Liver (tissue), 9 donors: ENCODE measurements around the gene TIMP3. TPM values are rescaled to one million over a fixed set of nuclear protein-coding genes. Genes with fewer than 3 reads are reported as not detected.
"Not testable (repeated sequence)": the region's sequence is repeated elsewhere in the genome, so short reads cannot be mapped to it uniquely, and the experiment has no call there.

Source experiments
- DNase-seq: peaks from one replicate; pipeline ENCODE4 v3.0.0-alpha.2; 2017; ENCODE audit warnings: low spot score
- H3K27ac ChIP-seq, 2 donors: one replicate each; pipeline ENCODE4 v1.7.0; 2013; ENCODE audit warnings: inconsistent platforms in 2 of 2, low read length in 2 of 2, control low read depth in 1 of 2, low read depth in 1 of 2, mild to moderate bottlenecking in 1 of 2
- H3K27me3 ChIP-seq, 4 donors: one replicate each; pipeline versions ENCODE4 v1.6.1 to v1.7.0; 2013; ENCODE audit warnings: low read length in 3 of 4, inconsistent platforms in 1 of 4, mild to moderate bottlenecking in 1 of 4, moderate library complexity in 1 of 4; ENCODE audit not compliant: control insufficient read depth in 4 of 4, insufficient read depth in 4 of 4
- H3K36me3 ChIP-seq, 4 donors: one replicate each; pipeline versions ENCODE4 v1.6.1 to v1.7.0; 2013; ENCODE audit warnings: low read length in 3 of 4, mild to moderate bottlenecking in 3 of 4, low read depth in 1 of 4, moderate library complexity in 1 of 4; ENCODE audit not compliant: control insufficient read depth in 4 of 4, insufficient read depth in 3 of 4
- H3K4me1 ChIP-seq, 4 donors: one replicate each; pipeline versions ENCODE4 v1.6.1 to v1.7.0; 2013; ENCODE audit warnings: low read length in 3 of 4, mild to moderate bottlenecking in 3 of 4, moderate library complexity in 1 of 4; ENCODE audit not compliant: control insufficient read depth in 4 of 4, insufficient read depth in 4 of 4
- H3K4me3 ChIP-seq, 3 donors: one replicate each; pipeline versions ENCODE4 v1.6.1 to v1.7.0; 2013; ENCODE audit warnings: low read length in 3 of 3, control low read depth in 1 of 3, low read depth in 1 of 3, mild to moderate bottlenecking in 1 of 3
- H3K9ac ChIP-seq, 2 donors: one replicate each; pipeline ENCODE4 v1.7.0; 2013; ENCODE audit warnings: low read length in 2 of 2, mild to moderate bottlenecking in 2 of 2, moderate library complexity in 2 of 2, control low read depth in 1 of 2, low read depth in 1 of 2
- H3K9me3 ChIP-seq, 4 donors: one replicate each; pipeline versions ENCODE4 v1.6.1 to v1.7.0; 2013; ENCODE audit warnings: low read length in 3 of 4; ENCODE audit not compliant: control insufficient read depth in 4 of 4
- EGR1 ChIP-seq, 2 donors: IDR thresholded peaks; 2 replicates each; pipeline ENCODE4 v1.6.1; 2016 to 2018; ENCODE audit warnings: antibody characterized with exemption in 2 of 2, low read depth in 2 of 2
- FOXA1 ChIP-seq: IDR thresholded peaks from 2 replicates; pipeline ENCODE4 v1.6.1; 2016; ENCODE audit warnings: antibody characterized with exemption
- FOXA2 ChIP-seq: IDR thresholded peaks from 2 replicates; pipeline ENCODE4 v1.6.1; 2016; ENCODE audit warnings: antibody characterized with exemption
- GABPA ChIP-seq, 2 donors: IDR thresholded peaks in 1 of 2; conservative IDR thresholded peaks in 1 of 2; 2 replicates each; pipeline ENCODE4 v1.6.1; 2016; ENCODE audit warnings: antibody characterized with exemption in 2 of 2, mild to moderate bottlenecking in 1 of 2, moderate library complexity in 1 of 2
- HNF4A ChIP-seq, 2 donors: conservative IDR thresholded peaks; 2 replicates each; pipeline ENCODE4 v1.6.1; 2016; ENCODE audit warnings: antibody characterized with exemption in 2 of 2, mild to moderate bottlenecking in 2 of 2
- HNF4G ChIP-seq: IDR thresholded peaks from 2 replicates; pipeline ENCODE4 v1.6.1; 2016; ENCODE audit warnings: antibody characterized with exemption
- JUND ChIP-seq, 2 donors: IDR thresholded peaks; 2 replicates each; pipeline ENCODE4 v1.6.1; 2016; ENCODE audit warnings: antibody characterized with exemption in 2 of 2
- RAD21 ChIP-seq, 2 donors: IDR thresholded peaks; 2 replicates each; pipeline ENCODE4 v1.6.1; 2016; ENCODE audit warnings: antibody characterized with exemption in 2 of 2, mild to moderate bottlenecking in 2 of 2
- RXRA ChIP-seq, 2 donors: IDR thresholded peaks; 2 replicates each; pipeline ENCODE4 v1.6.1; 2017 to 2018; ENCODE audit warnings: antibody characterized with exemption in 2 of 2, mild to moderate bottlenecking in 1 of 2
- SP1 ChIP-seq: IDR thresholded peaks from 2 replicates; pipeline ENCODE4 v1.6.1; 2018; ENCODE audit warnings: antibody characterized with exemption, mild to moderate bottlenecking
- TAF1 ChIP-seq: conservative IDR thresholded peaks from 2 replicates; pipeline ENCODE4 v1.6.1; 2016; ENCODE audit warnings: antibody characterized with exemption, mild to moderate bottlenecking
- WGBS: extraction: QIAGEN DNeasy Blood & Tissue Kit; methylation state at CpG from one replicate; pipeline ENCODE4 v1.1.7; 2013; 5-methylcytosine and 5-hydroxymethylcytosine counted together
- polyA plus RNA-seq, 2 donors: library from polyadenylated mRNA; stranded (reverse) in 1 of 2; unstranded in 1 of 2; fragments of 200-250 nt in 1 of 2; fragments of >200 nt in 1 of 2; fragmentation: Nextera tagmentation in 1 of 2; extraction: Ambion mirVana in 1 of 2; gene quantifications; one replicate each; pipeline versions ENCODE4 v1.2.1 to v1.2.3, GENCODE V29; 2013 to 2015
- total RNA-seq, 2 donors: library from RNA; depleted of rRNA; stranded (reverse); fragments of >200 nt; gene quantifications; one replicate each; pipeline ENCODE4 v1.2.3, GENCODE V29; 2014
- TF ChIP-seq, protein P1 (sequence below): IDR thresholded peaks from 2 replicates; pipeline ENCODE4 v1.6.1; 2016; ENCODE audit warnings: antibody characterized with exemption
- TF ChIP-seq, protein P2 (sequence below): fragments of 150-350 bp; IDR thresholded peaks from 2 replicates; pipeline ENCODE4 v1.5.1; 2017; ENCODE audit warnings: improper control_type of control experiment, low read depth, low read length; ENCODE audit not compliant: missing input control
- TF ChIP-seq, protein P3 (sequence below): IDR thresholded peaks from 2 replicates; pipeline ENCODE4 v1.6.1; 2016; ENCODE audit warnings: antibody characterized with exemption
- TF ChIP-seq, protein P4 (sequence below): IDR thresholded peaks from 2 replicates; pipeline ENCODE4 v1.6.1; 2016; ENCODE audit warnings: antibody characterized with exemption, mild to moderate bottlenecking
- donor health status: healthy.
- donor health status: healthy.
- donor health status: healthy.
- donor health status: healthy.
- donor health status: healthy.

The TIMP3 gene
- total and polyA plus RNA-seq, 4 donors: 28.0 to 44.0 (median 31.2) TPM

- no peak overlapping the region for H3K27ac ChIP-seq
- no peak overlapping the region for H3K4me3 ChIP-seq
- H3K9me3 ChIP-seq: no peaks in the 10 kb centered on the region
- no peaks in the 10 kb centered on the region for H3K27me3 ChIP-seq
- 97% methylated on average over 6 of the region's 6 CpGs for WGBS
- no peak overlapping the region for H3K9ac ChIP-seq
- peaks cover 5 to 13% (median 9%) of the 10 kb centered on the region in 4 donors for H3K4me1 ChIP-seq
- no peak for TF ChIP-seq RAD21 (IDR thresholded peaks at IDR 0.05)
- TF ChIP-seq, protein P1, sequence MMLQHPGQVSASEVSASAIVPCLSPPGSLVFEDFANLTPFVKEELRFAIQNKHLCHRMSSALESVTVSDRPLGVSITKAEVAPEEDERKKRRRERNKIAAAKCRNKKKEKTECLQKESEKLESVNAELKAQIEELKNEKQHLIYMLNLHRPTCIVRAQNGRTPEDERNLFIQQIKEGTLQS: no peak
- TF ChIP-seq HNF4G: no peak
- TF ChIP-seq EGR1 (IDR thresholded peaks at IDR 0.05; ENCODE audit: low read depth in 2 of 2): no peak
- TF ChIP-seq, protein P2, sequence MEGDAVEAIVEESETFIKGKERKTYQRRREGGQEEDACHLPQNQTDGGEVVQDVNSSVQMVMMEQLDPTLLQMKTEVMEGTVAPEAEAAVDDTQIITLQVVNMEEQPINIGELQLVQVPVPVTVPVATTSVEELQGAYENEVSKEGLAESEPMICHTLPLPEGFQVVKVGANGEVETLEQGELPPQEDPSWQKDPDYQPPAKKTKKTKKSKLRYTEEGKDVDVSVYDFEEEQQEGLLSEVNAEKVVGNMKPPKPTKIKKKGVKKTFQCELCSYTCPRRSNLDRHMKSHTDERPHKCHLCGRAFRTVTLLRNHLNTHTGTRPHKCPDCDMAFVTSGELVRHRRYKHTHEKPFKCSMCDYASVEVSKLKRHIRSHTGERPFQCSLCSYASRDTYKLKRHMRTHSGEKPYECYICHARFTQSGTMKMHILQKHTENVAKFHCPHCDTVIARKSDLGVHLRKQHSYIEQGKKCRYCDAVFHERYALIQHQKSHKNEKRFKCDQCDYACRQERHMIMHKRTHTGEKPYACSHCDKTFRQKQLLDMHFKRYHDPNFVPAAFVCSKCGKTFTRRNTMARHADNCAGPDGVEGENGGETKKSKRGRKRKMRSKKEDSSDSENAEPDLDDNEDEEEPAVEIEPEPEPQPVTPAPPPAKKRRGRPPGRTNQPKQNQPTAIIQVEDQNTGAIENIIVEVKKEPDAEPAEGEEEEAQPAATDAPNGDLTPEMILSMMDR: no peak
- TF ChIP-seq FOXA1: no peak
- no peak for TF ChIP-seq RXRA (IDR thresholded peaks at IDR 0.05)
- no peak for TF ChIP-seq JUND (IDR thresholded peaks at IDR 0.05)
- no peak for TF ChIP-seq FOXA2
- no peak for TF ChIP-seq HNF4A (conservative IDR thresholded peaks at IDR 0.05)
- TF ChIP-seq, protein P3, sequence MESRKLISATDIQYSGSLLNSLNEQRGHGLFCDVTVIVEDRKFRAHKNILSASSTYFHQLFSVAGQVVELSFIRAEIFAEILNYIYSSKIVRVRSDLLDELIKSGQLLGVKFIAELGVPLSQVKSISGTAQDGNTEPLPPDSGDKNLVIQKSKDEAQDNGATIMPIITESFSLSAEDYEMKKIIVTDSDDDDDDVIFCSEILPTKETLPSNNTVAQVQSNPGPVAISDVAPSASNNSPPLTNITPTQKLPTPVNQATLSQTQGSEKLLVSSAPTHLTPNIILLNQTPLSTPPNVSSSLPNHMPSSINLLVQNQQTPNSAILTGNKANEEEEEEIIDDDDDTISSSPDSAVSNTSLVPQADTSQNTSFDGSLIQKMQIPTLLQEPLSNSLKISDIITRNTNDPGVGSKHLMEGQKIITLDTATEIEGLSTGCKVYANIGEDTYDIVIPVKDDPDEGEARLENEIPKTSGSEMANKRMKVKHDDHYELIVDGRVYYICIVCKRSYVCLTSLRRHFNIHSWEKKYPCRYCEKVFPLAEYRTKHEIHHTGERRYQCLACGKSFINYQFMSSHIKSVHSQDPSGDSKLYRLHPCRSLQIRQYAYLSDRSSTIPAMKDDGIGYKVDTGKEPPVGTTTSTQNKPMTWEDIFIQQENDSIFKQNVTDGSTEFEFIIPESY: no peak
- no peak for TF ChIP-seq GABPA (IDR thresholded peaks at IDR 0.05 in 1 of 2, conservative IDR thresholded peaks at IDR 0.05 in 1 of 2)
- TF ChIP-seq, protein P4, sequence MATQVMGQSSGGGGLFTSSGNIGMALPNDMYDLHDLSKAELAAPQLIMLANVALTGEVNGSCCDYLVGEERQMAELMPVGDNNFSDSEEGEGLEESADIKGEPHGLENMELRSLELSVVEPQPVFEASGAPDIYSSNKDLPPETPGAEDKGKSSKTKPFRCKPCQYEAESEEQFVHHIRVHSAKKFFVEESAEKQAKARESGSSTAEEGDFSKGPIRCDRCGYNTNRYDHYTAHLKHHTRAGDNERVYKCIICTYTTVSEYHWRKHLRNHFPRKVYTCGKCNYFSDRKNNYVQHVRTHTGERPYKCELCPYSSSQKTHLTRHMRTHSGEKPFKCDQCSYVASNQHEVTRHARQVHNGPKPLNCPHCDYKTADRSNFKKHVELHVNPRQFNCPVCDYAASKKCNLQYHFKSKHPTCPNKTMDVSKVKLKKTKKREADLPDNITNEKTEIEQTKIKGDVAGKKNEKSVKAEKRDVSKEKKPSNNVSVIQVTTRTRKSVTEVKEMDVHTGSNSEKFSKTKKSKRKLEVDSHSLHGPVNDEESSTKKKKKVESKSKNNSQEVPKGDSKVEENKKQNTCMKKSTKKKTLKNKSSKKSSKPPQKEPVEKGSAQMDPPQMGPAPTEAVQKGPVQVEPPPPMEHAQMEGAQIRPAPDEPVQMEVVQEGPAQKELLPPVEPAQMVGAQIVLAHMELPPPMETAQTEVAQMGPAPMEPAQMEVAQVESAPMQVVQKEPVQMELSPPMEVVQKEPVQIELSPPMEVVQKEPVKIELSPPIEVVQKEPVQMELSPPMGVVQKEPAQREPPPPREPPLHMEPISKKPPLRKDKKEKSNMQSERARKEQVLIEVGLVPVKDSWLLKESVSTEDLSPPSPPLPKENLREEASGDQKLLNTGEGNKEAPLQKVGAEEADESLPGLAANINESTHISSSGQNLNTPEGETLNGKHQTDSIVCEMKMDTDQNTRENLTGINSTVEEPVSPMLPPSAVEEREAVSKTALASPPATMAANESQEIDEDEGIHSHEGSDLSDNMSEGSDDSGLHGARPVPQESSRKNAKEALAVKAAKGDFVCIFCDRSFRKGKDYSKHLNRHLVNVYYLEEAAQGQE: no peak
- no peak for TF ChIP-seq TAF1
- H3K36me3 ChIP-seq: no peaks in the 10 kb centered on the region
- no peak for DNase-seq
Observed at GRCh38 chr22:32753591-32753990, 47.9 kb upstream of the TIMP3 start.

GRCh38 chr22:32754413-32755041, 47.0 kb upstream of the TIMP3 start:
- peaks cover 2 to 12% (median 7%) of the 10 kb centered on the region in 4 donors for H3K4me1 ChIP-seq
- DNase-seq: no peak
- H3K9me3 ChIP-seq: no peaks in the 10 kb centered on the region
- H3K4me3 ChIP-seq: no peak overlapping the region
- H3K9ac ChIP-seq: no peak overlapping the region
- 53% methylated on average over 6 of the region's 6 CpGs for WGBS
- H3K27ac ChIP-seq: no peak overlapping the region
- H3K27me3 ChIP-seq: no peaks in the 10 kb centered on the region
- no peaks in the 10 kb centered on the region for H3K36me3 ChIP-seq
- TF ChIP-seq JUND (IDR thresholded peaks at IDR 0.05) (peak in 1 of 2 donors; percentile 56), HNF4A (conservative IDR thresholded peaks at IDR 0.05) (peak; percentile 72 to 86), HNF4G (peak; percentile 40), RXRA (IDR thresholded peaks at IDR 0.05) (peak; percentile 47 to 48), RAD21 (IDR thresholded peaks at IDR 0.05) (no peak), SP1 (peak; percentile 10)

- not testable (repeated sequence) for H3K4me1 ChIP-seq, H3K27ac ChIP-seq, DNase-seq, H3K27me3 ChIP-seq, H3K9ac ChIP-seq, H3K9me3 ChIP-seq, H3K4me3 ChIP-seq, H3K36me3 ChIP-seq
- 95% methylated on average over 14 of the region's 14 CpGs for WGBS
Observed at GRCh38 chr22:32757086-32757762, 44.3 kb upstream of the TIMP3 start.
